T follicular helper cell (primary cell): Measurements from ENCODE around the gene ZNF557.

Source experiments
- DNase-seq: peaks from one replicate; pipeline ENCODE4 v3.0.0-alpha.2; 2020; ENCODE audit warnings: low read depth

Gene ZNF557

DNA sequence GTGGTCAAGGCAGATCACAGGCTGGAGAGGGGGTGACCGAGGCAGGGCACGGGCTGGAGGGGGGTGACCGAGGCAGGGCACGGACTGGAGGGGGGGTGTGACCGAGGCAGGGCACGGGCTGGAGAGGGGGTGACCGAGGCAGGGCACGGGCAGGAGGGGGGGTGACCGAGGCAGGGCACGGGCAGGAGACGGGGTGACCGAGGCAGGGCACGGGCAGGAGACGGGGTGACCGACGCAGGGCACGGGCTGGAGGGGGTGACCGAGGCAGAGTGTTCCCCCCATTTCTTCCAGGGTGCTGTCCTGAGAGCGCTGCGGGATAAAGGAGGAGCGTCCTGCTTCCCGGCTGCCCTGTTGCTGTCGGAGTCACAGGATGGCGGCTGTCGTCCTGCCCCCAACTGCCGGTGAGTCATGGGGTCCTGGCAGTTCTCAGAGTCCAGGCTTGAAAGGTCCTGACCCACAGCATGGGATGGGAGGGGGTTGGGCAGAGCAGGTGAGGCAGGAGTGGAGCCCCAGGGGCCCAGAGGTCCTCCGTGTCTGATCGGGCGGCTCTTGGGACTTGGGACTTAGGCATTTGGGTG, 5.3 kb downstream of the ZNF557 start:
- no peak for DNase-seq

DNA sequence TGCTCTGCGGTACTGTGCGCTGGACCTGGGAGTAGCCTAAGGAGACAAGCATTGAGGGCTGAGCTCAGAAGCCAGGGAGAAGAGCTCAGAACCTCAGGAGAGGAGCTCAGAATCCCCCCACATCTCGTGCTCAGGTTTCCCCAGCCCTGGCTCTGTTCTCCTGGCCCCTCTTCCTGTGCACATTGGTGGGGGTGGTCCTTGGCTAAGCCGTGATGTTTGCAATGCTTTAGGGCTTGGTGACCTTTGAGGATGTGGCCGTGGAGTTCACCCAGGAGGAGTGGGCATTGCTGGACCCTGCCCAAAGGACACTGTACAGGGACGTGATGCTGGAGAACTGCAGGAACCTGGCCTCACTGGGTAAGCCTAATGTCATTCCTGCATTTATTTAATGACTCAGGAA, 6.6 kb downstream of the ZNF557 start:
- no peak for DNase-seq

DNA sequence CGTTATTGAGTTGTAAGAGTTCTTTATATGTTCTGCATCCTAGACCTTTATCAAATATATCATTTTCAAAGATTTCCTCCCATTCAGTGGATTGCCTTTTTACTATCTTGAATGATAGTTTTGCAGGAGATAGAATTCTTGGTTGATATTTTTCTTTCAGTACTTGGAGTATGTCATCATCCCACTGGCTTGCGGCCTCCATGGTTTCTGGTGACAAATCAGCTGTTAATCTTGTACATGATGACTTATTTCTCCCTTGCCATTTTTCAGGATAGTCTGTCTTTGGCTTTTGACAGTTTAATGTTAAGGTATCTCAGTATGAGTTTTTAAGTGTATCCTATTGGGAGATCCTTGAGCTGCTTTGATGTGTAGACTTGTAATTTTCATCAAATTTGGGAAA, 8.5 kb downstream of the ZNF557 start:
- no peak for DNase-seq

DNA sequence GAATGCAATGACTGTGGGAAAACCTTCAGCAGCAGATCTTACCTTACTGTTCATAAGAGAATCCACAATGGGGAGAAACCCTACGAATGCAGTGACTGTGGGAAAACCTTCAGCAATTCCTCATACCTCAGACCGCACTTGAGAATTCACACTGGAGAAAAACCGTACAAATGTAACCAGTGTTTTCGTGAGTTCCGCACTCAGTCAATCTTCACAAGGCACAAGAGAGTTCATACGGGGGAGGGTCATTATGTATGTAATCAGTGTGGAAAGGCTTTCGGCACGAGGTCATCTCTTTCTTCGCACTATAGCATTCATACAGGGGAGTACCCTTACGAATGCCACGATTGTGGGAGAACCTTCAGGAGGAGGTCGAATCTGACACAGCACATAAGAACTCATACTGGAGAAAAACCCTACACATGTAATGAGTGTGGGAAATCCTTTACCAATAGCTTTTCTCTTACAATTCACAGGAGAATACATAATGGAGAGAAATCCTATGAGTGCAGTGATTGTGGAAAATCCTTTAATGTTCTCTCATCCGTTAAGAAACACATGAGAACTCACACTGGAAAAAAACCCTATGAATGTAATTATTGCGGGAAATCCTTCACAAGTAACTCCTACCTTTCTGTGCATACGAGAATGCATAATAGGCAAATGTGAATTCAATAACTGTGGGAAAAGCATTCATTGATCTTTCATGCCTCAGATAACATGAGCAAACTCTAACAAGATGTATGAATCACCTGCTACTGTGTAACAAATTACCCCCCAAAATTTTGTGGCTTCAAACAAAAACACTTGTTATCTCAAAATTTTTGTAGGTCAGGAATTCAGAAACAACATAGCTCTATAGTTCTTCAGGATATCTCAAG, 13.8 kb downstream of the ZNF557 start:
- DNase-seq, result no peak

DNA sequence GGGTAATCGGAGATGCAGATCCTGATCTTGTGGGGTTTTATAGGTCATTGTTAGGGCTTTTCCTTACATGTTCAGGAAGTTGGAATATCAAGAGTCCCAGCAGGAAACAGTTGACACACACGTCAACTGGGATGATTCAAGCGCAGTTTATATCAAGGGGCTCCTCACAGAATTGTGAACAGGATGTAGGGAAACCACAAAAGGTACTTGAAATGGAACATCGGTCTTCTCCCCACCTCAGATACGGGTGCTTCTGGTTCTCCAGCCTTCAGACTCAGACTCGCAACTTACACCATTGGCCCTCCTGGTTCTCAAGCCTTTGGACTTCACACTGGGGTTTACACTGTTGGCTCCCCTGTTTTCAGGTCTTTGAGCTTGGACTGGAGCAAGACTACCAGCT, 19.5 kb downstream of the ZNF557 start:
- DNase-seq, result no peak

DNA sequence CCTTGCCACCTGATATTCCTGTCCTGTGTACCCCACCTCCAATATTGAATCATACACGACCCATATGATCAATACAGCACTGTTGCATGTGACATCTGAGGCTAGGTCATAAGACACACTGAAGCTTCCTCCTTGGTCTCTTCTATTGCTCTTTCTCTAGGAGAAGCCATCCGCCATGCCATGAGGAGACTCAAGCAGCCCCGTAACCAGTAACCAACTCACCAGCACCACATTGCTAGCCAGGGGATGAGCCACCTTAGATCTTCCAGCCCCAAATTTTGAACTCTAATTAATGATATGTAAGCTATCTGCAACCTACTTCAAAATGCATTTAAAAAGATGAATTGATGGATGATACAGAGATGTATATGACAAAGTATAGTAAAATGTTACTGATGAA, 28.6 kb downstream of the ZNF557 start:
- no peak for DNase-seq

DNA sequence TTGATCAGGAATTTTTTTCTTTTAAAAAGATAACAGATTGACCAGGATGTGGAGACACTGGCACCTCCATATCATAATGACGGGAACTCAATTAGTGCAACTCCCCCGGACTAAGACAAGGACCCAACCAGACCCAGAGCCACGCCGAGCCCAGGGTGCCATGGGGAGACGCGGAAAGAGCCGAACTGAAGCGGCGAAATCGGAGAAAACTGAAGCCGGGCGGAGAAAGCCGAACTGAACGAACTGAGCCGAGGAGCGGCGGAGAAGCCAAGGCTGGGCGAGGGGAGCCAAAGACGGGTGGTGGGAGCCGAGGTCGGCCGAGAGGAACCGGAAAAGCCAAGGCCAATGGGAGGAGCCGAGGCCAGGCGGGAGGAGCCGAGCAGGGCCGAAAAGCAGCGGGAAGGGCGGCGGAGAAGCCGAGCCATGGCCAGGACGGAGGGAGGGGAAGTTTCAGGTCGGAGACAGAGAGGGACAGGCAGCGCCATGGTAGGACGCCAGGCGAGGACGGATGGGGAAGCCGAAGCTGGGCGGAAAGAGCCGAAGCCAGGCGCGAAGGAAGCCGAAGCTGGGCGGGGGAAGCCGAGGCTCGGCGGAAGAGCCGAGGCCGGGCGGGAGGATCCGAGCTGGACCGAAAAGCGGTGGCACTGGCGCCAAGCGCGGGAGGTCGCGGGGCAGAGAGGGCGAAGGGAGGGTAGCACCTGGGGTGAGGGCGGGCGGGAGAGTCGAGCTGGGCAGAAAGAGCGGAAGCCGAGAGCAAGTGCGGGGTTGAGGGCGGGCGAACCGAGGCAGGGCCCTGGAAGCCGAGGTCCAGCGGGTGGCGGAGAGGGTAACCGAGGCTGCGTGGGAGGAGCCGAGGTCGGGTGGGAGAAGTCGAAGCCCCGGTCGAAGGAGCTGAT, 29.4 kb downstream of the ZNF557 start:
- peak; percentile 83 for DNase-seq

DNA sequence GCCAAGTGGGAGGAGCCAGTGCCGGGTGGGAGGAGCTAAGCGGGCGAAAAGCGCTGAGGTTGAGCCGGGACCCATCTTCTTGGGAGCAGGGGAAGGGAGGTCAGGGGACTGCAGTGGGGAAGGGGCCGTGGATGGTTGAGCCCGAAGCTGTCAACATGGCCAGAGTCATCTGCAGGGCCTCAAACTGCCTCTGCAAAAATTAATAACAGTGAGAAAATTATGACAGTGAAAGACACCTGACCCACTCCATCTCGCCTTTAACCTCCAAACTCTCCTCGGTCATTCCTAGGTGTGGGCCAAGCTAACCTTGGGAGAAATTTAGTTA, 30.1 kb downstream of the ZNF557 start:
- no peak for DNase-seq

DNA sequence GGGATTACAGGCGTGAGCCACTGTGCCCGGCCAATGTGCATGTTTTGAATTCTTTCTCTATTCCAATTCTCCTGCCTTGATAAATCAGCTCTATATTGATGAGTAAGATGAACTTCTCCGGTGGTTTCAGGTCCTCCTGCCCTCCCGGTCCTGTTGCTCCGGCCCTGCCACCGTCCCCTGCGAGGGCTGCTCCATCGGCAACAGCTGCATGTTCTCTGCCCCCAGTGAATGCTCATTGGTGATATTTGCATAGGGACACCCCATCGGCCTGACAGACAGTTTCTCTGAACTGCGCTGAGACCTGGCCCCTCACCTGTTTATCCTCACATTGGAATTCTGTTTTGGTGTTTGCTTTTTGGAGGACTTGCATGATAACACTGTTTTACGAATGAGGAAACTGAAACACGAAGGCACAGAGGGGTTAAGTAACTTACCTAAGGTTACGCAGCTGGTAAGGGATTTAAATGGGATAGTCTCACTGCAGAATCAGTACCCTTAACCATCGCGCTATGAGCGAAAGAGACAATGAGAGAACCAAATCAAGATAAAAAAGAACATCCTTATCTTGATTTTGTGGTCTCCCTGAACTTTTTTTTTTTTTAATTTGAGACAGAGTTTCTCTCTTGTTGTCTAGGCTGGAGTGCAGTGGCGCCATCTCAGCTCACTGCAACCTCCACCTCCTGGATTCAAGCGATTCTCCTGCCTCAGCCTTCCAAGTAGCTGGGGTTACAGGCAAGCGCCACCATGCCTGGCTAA, 32.2 kb downstream of the ZNF557 start:
- DNase-seq, result no peak

DNA sequence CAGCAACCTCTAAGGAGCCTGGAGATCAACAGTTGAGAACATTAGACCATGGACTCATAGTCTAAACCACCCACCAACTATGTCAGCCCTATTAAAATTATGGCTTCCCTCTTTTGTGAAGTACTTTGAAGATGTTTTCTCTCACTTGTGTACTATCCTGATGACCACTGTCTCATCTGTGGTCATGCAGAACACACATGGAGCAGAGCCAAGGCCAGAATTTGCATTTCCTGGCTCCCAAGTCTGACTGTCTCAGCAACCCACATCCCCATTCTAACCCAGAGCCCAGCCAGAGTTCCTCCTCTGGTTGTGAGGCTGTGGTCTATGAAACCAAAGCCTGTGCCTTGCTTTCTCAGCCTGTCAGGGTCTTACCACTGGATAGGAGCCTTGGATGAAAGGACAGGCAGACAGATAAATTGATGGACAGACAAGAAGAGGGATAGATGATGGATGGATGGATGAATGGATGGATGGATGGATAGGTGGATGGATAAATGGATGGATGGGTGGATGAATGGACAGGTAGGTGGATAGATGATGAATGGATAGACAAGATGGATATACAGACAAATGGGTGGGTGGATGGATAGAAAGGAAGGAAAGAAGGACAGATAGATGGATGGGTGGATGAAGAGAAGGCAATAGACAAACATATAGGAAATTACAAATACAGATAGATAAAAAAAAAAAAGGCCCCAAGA, 35.4 kb downstream of the ZNF557 start:
- no peak for DNase-seq

DNA sequence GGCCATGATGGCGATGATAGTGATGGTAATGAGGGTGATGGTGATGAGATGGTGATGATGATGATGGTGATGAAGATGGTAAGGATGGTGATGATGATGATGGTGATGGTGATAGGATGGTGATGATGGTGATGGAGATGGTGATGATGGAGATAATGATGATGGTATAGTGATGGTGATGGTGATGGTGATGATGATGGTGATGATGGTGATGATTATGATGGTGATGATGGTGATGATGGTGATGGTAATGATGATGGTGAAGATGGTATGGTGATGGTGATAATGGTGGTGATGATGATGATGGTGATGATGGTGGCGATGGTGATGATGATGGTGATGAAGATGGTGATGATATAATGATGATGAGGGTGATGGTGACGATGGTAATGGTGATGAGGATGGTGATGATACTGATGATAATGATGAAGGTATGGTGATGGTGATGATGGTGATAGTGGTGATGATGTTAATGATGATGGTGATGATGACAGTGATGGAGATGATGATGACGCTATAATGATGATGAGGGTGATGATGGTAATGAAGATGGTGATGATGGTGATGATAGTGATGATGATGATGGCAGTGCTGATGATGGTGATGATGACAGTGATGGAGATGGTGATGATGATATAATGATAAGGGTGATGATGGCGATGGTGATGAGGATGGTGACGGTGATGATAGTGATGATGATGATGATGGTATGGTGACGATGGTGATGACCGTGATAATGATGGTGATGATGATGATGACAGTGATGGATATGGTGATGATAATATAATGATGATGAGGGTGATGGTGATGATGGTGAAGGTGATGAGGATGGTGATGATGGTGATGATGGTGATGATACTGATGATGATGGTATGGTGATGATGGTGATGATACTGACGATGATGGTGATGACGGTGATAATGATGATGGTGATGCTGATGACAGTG, 37.5 kb downstream of the ZNF557 start:
- DNase-seq, result no peak

DNA sequence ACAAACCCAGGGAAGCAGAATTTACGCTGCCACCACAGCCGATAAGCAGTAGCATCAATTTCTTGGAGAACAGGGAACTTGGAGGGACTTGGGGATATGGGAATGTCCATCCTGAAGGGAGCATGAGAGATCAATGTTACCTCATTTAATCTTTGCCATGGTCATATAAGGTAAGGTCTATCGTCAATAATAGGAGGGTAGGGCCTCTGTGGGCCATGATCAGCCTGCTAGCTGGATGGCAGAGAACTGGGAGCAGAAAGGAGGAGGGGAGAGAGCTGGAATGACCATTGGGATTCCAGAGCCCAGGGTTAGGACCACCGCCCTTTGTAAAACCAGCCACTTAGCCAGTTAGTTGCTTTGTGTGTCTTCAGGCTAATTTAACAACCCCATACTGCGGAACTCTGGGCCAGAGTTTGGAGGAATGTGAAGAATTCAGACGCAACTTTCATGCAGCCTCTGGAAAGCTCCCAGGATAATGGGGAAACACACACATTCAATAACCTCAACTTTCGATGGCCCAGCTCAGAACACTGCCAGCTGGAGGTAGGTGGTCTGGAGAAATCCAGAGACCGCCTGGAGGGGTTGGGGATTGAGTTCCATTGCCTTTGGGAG, 40.3 kb downstream of the ZNF557 start:
- no peak for DNase-seq

DNA sequence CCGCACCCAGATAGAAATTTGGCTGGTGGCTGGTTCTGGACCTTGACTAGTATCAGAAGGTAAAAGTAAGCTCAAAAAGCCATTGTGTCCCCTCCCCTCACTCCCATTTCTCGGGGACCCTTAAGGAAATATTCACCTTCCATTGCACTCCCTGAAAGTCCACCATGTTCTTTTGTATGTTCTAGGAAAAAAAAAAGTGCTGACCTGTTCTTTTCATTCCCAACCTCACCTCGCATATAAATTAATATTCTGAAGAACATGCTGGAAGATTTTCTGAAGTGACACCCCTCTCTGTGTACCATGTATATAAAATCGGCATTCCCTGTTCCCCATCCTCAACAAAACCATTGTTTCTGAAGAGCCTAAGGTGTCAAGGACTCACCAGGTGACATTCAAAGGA, 43.2 kb downstream of the ZNF557 start:
- DNase-seq, result no peak

DNA sequence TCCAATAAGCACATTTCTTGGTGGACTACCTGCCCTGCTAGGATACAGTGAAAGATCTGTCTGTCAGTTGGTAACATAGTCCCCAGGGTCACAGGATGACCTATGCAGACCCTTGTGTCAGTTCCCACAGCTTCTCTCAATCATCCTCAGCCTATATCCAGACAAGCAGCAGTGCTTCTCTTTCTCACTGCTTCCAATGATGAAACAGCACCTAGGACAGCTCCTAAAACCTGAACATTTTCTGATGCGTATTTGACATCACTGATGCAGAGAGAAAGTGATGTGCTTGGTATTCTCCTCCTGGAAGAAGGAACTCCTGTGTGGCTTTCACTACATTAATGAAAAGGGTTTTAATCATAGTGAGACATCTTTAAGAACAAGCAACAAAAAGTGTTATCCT, 43.7 kb downstream of the ZNF557 start:
- no peak for DNase-seq

DNA sequence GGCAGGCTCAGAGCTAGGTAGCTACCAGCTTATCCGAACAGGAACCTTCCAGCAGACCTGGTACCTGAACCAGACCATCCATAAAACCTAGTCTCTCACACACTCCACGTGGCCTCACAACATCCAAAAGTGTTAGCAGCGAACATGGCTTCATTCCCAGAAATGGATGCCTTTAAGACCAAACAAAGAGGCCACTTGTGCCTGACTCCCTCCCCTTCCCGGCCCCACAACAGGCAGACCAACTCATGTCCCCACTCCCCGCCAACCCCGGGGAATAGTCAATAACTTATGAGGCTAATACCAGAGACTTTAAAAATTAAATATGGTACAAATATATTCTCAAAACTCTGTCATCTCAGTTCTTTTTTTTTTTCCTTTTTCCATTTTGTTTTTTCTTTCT, 46.2 kb downstream of the ZNF557 start:
- DNase-seq, result no peak

DNA sequence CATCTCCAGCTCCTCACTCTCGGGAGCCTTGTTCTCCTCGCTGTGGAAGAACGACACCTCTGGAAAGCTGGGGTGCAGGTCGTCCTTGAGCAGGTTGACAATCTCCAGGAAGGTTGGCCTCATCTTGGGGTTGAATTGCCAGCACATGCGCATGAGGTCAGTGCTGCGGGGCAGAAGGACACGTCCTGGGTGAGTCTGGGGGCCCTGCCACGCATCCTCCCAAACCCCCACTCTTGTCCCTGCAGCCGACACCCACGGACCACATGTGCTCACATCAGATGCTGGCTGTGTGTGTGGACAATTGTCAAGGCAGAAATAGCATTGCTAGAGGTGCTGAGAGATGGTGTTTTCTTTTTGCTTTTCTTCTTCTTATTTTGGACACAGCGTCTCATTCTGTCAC, 47.7 kb downstream of the ZNF557 start:
- no peak for DNase-seq

DNA sequence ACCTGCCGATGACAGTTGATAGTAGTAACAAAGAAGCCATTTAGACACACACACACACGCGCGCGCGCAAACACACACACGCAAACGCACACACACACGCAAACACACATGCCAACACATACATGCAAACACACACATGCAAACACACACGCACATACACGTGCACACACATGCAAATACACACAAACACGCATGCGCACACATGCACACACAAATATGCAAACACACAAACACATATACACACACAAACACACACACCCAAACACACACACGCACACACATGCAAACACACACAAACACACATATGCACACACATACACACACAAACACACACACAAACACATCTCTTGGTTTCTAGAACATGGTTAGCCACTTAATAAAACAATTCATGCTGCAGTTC, 50.1 kb downstream of the ZNF557 start:
- no peak for DNase-seq

DNA sequence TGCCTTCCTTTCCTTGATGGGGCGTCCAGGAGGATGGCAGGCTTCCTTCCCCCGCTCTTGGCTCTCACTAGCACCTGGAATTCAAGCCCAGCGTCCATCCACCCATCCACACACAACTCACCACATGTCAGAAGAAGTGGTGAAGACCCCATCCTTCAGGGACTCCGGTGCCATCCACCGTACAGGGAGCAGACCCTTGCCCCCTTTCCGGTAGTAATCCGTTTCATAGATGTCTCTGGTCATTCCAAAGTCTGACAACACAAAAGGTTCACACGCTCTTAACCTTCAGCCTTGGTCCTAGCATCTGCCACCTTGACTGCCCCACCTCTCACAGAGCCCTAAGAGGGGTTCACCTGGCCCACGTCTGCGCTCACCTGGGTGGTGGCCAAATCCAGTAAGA, 51.0 kb downstream of the ZNF557 start:
- DNase-seq, result no peak

DNA sequence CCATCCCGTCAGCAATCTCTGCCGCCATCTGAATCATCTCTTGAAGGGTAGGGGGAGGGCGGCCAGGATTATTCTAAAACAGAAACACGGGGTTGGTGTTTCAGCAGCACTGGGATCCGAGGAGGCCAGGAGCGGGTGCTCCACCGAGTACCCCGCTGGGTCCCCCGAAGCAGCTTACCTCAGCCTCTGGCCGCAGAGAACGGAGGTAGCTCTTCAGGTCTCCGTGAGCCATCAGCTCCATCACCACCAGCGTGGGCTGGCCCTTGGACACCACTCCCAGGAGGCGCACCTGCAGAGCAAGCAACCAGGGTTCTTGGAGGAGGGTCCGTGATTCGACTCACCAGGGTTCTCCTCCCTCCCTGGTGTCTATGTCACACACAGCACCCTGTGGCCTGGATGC, 53.2 kb downstream of the ZNF557 start:
- DNase-seq, result no peak

DNA sequence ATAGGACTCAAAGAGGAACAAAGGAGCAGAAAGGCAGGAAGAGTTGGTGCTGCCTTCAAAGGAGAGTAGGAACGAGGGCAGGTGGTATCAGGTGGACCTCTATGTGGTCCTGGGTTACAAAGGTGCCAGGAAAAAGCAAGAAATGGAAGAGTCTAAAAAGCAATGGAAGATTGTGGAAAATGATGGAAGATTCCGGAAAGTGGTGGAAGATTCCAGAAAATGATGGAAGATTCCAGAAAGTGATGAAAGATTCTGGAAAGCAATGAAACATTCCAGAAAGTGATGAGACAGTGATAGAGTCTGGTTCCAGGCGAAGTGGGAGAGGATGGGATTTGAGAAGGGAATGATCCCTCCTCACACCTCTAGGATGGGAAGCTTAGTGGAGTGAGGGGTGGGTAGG, 55.3 kb downstream of the ZNF557 start:
- DNase-seq, result no peak
